Common myeloid progenitor, CD34-positive (primary cell): ENCODE measurements around the gene CHMP6.

ENCODE experiments used
- CTCF ChIA-PET: fragments of 350-600 bp; sonication (Branson Sonifier 250); formaldehyde crosslinking; loops from one replicate; lab custom pipeline; 2021; ENCODE audit warnings: antibody characterized with exemption; lab: Charles Lee
- POLR2A ChIA-PET: fragments of 350-600 bp; sonication (Branson Sonifier 250); formaldehyde crosslinking; loops from one replicate; lab custom pipeline; 2021; ENCODE audit warnings: antibody characterized with exemption; lab: Charles Lee
- DNase-seq, 3 donors: peaks; one replicate each; pipeline versions ENCODE4 v3.0.0 to v3.0.0-alpha.2; 2013
- H3K27ac ChIP-seq, 2 experiments: 1 replicate in 1 of 2; 2 replicates in 1 of 2; pipeline ENCODE4 v1.7.0; 2013; ENCODE audit warnings: inconsistent platforms in 2 of 2, low read length in 2 of 2, mild to moderate bottlenecking in 2 of 2, low read depth in 1 of 2, moderate library complexity in 1 of 2; ENCODE audit not compliant: severe bottlenecking in 2 of 2, insufficient read depth in 1 of 2, poor library complexity in 1 of 2
- H3K27me3 ChIP-seq, 5 experiments: replicated peaks in 2 of 5; 1 replicate in 3 of 5; 2 replicates in 2 of 5; pipeline versions ENCODE4 v1.6.1 to v1.7.0; 2013; ENCODE audit warnings: low read length in 4 of 5, mild to moderate bottlenecking in 2 of 5, moderate library complexity in 2 of 5, inconsistent platforms in 1 of 5; ENCODE audit not compliant: insufficient read depth in 5 of 5, control insufficient read depth in 4 of 5
- H3K36me3 ChIP-seq, 4 experiments: 1 replicate in 2 of 4; 2 replicates in 2 of 4; pipeline versions ENCODE4 v1.6.1 to v1.7.0; 2013; ENCODE audit warnings: low read length in 3 of 4, control low read depth in 1 of 4, mild to moderate bottlenecking in 1 of 4; ENCODE audit not compliant: control insufficient read depth in 4 of 4, insufficient read depth in 4 of 4
- H3K4me1 ChIP-seq, 4 experiments: 1 replicate in 3 of 4; 2 replicates in 1 of 4; pipeline versions ENCODE4 v1.6.1 to v1.7.1; 2013; ENCODE audit warnings: low read length in 3 of 4, mild to moderate bottlenecking in 3 of 4, control low read depth in 1 of 4, inconsistent platforms in 1 of 4, moderate library complexity in 1 of 4; ENCODE audit not compliant: control insufficient read depth in 4 of 4, insufficient read depth in 4 of 4; ENCODE audit errors: control extremely low read depth in 1 of 4
- H3K4me3 ChIP-seq, 7 experiments: 1 replicate in 4 of 7; 2 replicates in 3 of 7; pipeline versions ENCODE4 v1.5.1 to v1.7.0; 2013; ENCODE audit warnings: mild to moderate bottlenecking in 7 of 7, low read length in 6 of 7, moderate library complexity in 6 of 7, inconsistent platforms in 2 of 7, low read depth in 2 of 7, control low read depth in 1 of 7; ENCODE audit not compliant: insufficient read depth in 4 of 7, control insufficient read depth in 1 of 7; ENCODE audit errors: extremely low read depth in 1 of 7
- H3K9me3 ChIP-seq, 5 experiments: 1 replicate in 4 of 5; 2 replicates in 1 of 5; pipeline versions ENCODE4 v1.6.1 to v1.7.1; 2013; ENCODE audit warnings: low read length in 4 of 5, mild to moderate bottlenecking in 2 of 5, inconsistent platforms in 1 of 5, low read depth in 1 of 5, moderate library complexity in 1 of 5; ENCODE audit not compliant: control insufficient read depth in 4 of 5, insufficient read depth in 2 of 5; ENCODE audit errors: control extremely low read depth in 1 of 5
- WGBS: methylation state at CpG from one replicate; pipeline ENCODE4 v1.1.5; 2013; ENCODE audit not compliant: insufficient coverage; 5-methylcytosine and 5-hydroxymethylcytosine counted together

Gene CHMP6

DNA sequence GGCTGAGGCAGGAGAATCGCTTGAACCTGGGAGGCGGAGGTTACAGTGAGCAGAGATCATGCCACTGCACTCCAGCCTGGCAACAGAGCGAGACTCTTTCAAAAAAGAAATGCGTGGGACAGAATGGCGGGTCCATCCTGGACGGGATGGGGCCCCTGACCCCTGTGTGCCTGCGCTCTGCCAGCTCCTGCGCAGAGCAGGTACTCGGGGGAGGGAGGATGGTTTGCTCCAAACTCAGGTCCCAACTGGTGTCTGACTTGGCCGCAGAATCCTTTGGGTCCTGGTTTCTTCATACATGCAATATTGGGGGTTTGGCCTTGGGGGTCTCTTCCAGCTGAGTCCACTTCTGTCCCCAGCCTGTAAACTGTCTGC is 10.4 kb downstream of the CHMP6 start:
- no peaks in the 10 kb centered on the region for H3K9me3 ChIP-seq
- H3K36me3 ChIP-seq = peaks cover 0 to 36% (median 22%) of the 10 kb centered on the region in 4 experiments
- H3K4me3 ChIP-seq = peak overlapping the region in 1 of 7 experiments; percentile 13
- H3K27me3 ChIP-seq = peaks cover 0 to 32% (median 7%) of the 10 kb centered on the region in 5 experiments
- DNase-seq = no peak
- POLR2A ChIA-PET = no interaction called here
- WGBS = 83% methylated on average over 8 of the region's 10 CpGs
- CTCF ChIA-PET = interaction anchor here (2.4 kb wide), 1 partner anchor 13 kb away, joined by 6 read pairs; no protein-coding TSS in a partner anchor
- H3K27ac ChIP-seq = no peak overlapping the region
- H3K4me1 ChIP-seq = peaks cover 0 to 50% (median 21%) of the 10 kb centered on the region in 4 experiments

DNA sequence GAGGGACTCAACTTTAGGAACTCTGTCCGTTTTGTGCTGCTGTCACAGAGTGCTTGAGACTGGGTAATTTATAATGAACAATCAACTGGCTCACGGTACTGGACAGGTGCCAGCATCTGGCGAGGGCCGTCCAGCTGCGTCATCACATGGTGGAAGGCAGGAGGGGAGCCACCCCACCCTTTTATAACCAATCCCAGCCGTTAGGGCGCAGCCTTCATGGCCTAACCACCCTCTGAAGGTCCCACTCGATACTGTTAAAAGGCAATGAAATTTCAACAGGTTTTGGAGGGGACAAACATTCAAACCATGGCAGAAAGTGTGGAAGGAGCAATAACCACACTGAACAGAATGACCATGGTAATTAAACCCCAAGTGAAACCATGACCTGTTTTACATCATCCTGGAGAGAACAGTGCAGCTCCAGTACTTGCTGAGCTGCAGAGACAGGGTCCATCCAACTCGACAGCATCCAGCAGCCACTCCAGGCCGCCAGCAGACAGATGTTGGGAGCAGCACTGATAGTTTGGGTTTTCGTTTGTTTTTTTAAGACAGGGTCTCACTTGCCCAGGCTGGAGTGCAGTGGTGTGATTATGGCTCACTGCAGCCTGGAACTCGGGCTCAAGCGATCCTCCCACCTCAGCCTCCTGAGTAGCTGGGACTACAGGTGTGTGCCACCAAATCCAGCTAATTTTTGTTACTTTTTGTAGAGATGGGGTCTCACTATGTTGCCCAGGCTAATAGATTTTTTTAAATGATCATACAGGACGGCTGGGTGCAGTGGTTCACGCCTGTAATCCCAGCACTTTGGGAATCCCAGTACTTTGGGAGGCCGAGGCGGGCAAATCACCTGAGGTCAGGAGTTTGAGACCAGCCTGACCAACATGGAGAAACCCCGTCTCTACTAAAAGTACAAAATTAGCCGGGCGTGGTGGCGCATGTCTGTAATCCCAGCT is 11.0 kb downstream of the CHMP6 start:
- H3K36me3 ChIP-seq = peaks cover 0 to 29% (median 18%) of the 10 kb centered on the region in 4 experiments
- H3K4me1 ChIP-seq = peaks cover 0 to 44% (median 21%) of the 10 kb centered on the region in 4 experiments
- 49% methylated on average over 13 of the region's 21 CpGs for WGBS
- H3K27me3 ChIP-seq = peaks cover 0 to 32% (median 7%) of the 10 kb centered on the region in 5 experiments
- ChIA-PET POLR2A (interaction anchor here (0.8 kb wide), 1 partner anchor 15 kb away, joined by 3 read pairs; no protein-coding TSS in a partner anchor), CTCF (interaction anchor here (2.4 kb wide), 1 partner anchor 14 kb away, joined by 6 read pairs; no protein-coding TSS in a partner anchor)
- peak; percentile 49 to 70 (median 69) for DNase-seq
- H3K4me3 ChIP-seq = no peak overlapping the region
- no peaks in the 10 kb centered on the region for H3K9me3 ChIP-seq
- H3K27ac ChIP-seq = no peak overlapping the region

DNA sequence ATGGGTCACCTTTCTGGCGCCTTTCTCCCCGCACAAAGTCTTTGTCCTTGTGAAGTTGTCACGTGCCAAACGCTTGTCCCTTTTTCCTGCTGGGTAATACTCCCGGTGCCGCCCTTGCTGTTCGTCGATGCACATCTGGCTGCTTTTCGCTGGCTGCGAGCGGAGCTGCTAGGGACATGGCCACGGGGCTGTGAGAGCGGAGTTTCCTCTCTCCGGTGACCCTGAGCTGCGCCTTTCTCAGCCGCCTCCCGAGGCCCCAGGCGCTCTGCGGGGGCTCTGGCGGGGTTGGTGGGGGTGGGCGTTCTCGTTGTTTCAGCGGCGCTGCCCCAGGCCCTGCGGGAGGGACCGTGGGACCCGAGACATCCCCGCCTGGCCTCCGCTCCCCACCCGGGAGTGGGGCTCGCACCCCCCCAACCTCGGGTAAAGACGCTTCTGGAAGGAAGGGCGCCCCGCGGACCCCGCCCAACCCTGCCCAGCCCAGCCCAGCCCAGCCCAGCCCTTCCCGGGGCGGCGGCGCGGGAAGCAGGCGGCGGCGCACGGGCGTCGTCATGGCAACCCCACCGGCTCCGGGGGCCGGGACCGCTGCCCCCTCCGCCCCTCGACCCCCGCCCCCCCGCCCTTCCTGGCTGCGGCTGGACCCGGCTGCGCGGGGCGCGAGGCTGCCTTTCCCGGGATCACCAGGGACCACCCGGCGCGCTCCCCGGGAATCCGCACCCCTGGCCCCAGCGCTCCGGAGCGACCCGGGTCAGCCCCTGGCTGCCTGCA is 12.3 kb downstream of the CHMP6 start:
- peaks cover 0 to 32% (median 7%) of the 10 kb centered on the region in 5 experiments for H3K27me3 ChIP-seq
- no peak overlapping the region for H3K27ac ChIP-seq
- DNase-seq = peak in 2 of 3 donors; percentile 23 to 39
- POLR2A ChIA-PET = no interaction called here
- peaks cover 0 to 17% (median 8%) of the 10 kb centered on the region in 4 experiments for H3K36me3 ChIP-seq
- peaks cover 0 to 33% (median 20%) of the 10 kb centered on the region in 4 experiments for H3K4me1 ChIP-seq
- CTCF ChIA-PET = interaction anchor here (0.7 to 1.6 kb wide), 2 partner anchors 14 to 20 kb away, joined by 3 to 4 read pairs; no protein-coding TSS in a partner anchor
- H3K4me3 ChIP-seq = peak overlapping the region in 6 of 7 experiments; percentile 37 to 69 (median 56)
- 2% methylated on average over 31 of the region's 72 CpGs for WGBS
- H3K9me3 ChIP-seq = no peaks in the 10 kb centered on the region

DNA sequence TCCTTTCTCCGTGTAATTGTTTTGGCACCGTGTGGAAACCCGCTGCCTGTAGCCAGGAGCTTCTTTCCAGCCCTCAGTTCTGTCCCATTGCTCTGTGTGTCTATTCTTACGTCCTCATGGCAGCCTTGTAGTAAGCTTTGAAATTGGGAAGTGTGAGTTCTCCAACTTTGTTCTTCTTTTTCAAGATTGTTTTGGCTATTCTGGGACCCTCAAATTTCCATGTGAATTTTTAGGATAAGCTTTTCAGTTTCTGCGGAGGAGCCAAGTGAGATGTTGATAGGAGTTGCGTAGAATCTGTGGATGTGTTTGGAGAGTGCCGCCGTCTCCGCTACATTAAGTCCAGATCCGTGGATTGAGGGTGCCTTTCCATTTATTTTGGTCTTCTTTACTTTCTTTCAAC is 15.2 kb downstream of the CHMP6 start:
- peaks cover 0 to 31% (median 7%) of the 10 kb centered on the region in 5 experiments for H3K27me3 ChIP-seq
- 76% methylated on average over 4 of the region's 10 CpGs for WGBS
- no peak overlapping the region for H3K4me3 ChIP-seq
- DNase-seq = no peak
- POLR2A ChIA-PET = no interaction called here
- peaks cover 0 to 9% (median 3%) of the 10 kb centered on the region in 5 experiments for H3K9me3 ChIP-seq
- CTCF ChIA-PET = interaction anchor here (0.8 to 1.3 kb wide), 6 partner anchors 8 to 96 kb away, joined by 3 to 4 read pairs (median 3); partner anchors contain the start of gene CHMP6
- no peaks in the 10 kb centered on the region for H3K36me3 ChIP-seq
- no peak overlapping the region for H3K27ac ChIP-seq
- peaks cover 0 to 27% (median 24%) of the 10 kb centered on the region in 4 experiments for H3K4me1 ChIP-seq

DNA sequence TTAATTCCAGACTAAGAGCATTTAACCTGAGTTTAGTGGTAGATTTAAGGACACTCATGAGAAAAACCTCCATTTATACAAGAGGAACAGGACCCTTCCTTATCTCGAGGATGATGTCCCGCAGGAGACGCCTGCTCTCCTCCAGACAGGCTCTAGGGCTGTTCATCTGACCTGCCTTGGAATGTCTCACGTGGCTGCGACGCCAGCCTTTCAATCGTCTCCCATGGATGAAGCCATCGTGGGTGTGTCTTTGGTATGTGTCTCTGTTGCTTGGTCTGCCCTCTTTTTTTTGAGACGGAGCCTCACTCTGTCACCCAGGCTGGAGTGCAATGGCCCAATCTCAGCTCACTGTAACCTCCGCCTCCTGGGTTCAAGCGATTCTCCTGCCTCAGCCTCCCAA is 16.5 kb downstream of the CHMP6 start:
- no peak overlapping the region for H3K4me3 ChIP-seq
- no peak for DNase-seq
- H3K36me3 ChIP-seq = no peaks in the 10 kb centered on the region
- peaks cover 0 to 9% (median 3%) of the 10 kb centered on the region in 5 experiments for H3K9me3 ChIP-seq
- H3K4me1 ChIP-seq = peaks cover 0 to 22% (median 15%) of the 10 kb centered on the region in 4 experiments
- WGBS = 97% methylated on average over 6 of the region's 11 CpGs
- H3K27me3 ChIP-seq = peaks cover 0 to 21% (median 5%) of the 10 kb centered on the region in 5 experiments
- no peak overlapping the region for H3K27ac ChIP-seq
- CTCF ChIA-PET = interaction anchor here (2.2 kb wide), 1 partner anchor 15 kb away, joined by 5 read pairs; no protein-coding TSS in a partner anchor
- POLR2A ChIA-PET = no interaction called here

DNA sequence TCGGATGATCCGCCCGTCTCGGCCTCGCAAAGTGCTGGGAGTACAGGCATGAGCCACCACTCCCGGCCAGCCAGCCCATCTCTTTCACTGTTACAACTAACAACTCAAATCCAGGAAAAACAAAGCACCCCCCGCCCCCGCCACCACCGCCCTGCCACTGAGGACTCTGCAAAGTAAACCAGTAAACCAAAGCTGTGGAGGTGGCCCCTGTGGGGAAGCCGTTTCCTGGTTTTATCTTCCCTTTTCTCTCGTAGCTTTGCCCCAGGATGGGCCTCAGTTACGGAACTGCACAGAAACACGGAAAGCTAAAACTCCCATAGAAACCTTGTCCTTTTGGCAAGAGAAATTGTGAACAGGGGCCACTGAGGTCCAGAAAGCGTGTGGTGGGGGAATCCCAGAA is 17.5 kb downstream of the CHMP6 start:
- CTCF ChIA-PET = interaction anchor here (2.2 kb wide), 1 partner anchor 14 kb away, joined by 5 read pairs; no protein-coding TSS in a partner anchor
- WGBS = 92% methylated on average over 13 of the region's 14 CpGs
- Histone ChIP-seq H3K4me1 (peaks cover 0 to 17% (median 10%) of the 10 kb centered on the region in 4 experiments), H3K4me3 (no peak overlapping the region), H3K27me3 (peaks cover 0 to 12% (median 5%) of the 10 kb centered on the region in 5 experiments), H3K36me3 (no peaks in the 10 kb centered on the region), H3K27ac (no peak overlapping the region), H3K9me3 (peaks cover 0 to 9% (median 3%) of the 10 kb centered on the region in 5 experiments)
- POLR2A ChIA-PET = interaction anchor here (0.7 kb wide), 1 partner anchor 631 kb away, joined by 4 read pairs; no protein-coding TSS in a partner anchor
- no peak for DNase-seq
